Activated CD4-positive, CD25-positive, alpha-beta regulatory T cell (primary cell): ENCODE measurements around the gene CXCL3.
"Not testable (repeated sequence)": the region's sequence is repeated elsewhere in the genome, so short reads cannot be mapped to it uniquely, and the experiment has no call there.

Experiments
- DNase-seq, 4 experiments: peaks; one replicate each; lab custom pipeline; 2025; lab: John Stamatoyannopoulos, UW

The CXCL3 gene

GRCh38 chr4:74038425-74039314 lies at the start of gene CXCL3:
TSS of gene CXCL3 (minus strand) at chr4:74038689. CDS start at chr4:74038611, 78 bp downstream.
- no peak for DNase-seq

- DNase-seq = no peak
Observed at GRCh38 chr4:74087481-74087880, 49.0 kb upstream of the CXCL3 start.

GRCh38 chr4:74085669-74086068 lies 47.2 kb upstream of the CXCL3 start:
- DNase-seq = no peak

GRCh38 chr4:74084984-74085383 lies 46.5 kb upstream of the CXCL3 start:
- no peak for DNase-seq

- DNase-seq = no peak
Observed at GRCh38 chr4:74083546-74083945, 45.1 kb upstream of the CXCL3 start.

- no peak for DNase-seq
Observed at GRCh38 chr4:74081035-74081434, 42.5 kb upstream of the CXCL3 start.

GRCh38 chr4:74080351-74080750 lies 41.9 kb upstream of the CXCL3 start:
- DNase-seq = not testable (repeated sequence)

GRCh38 chr4:74079024-74079423 lies 40.5 kb upstream of the CXCL3 start:
- not testable (repeated sequence) for DNase-seq

GRCh38 chr4:74073358-74073757 lies 34.9 kb upstream of the CXCL3 start:
- no peak for DNase-seq

- no peak for DNase-seq
Observed at GRCh38 chr4:74072739-74073138, 34.2 kb upstream of the CXCL3 start.

- no peak for DNase-seq
Observed at GRCh38 chr4:74067586-74067985, 29.1 kb upstream of the CXCL3 start.

- DNase-seq = no peak
Observed at GRCh38 chr4:74066232-74066631, 27.7 kb upstream of the CXCL3 start.

GRCh38 chr4:74065115-74065642 lies 26.7 kb upstream of the CXCL3 start:
- no peak for DNase-seq

GRCh38 chr4:74063859-74064258 lies 25.4 kb upstream of the CXCL3 start:
- DNase-seq = no peak

- no peak for DNase-seq
Observed at GRCh38 chr4:74062953-74063352, 24.5 kb upstream of the CXCL3 start.

- no peak for DNase-seq
Observed at GRCh38 chr4:74061430-74061829, 22.9 kb upstream of the CXCL3 start.

- DNase-seq = no peak
Observed at GRCh38 chr4:74059161-74059829, 20.8 kb upstream of the CXCL3 start.

- no peak for DNase-seq
Observed at GRCh38 chr4:74058048-74058651, 19.7 kb upstream of the CXCL3 start.

- DNase-seq = no peak
Observed at GRCh38 chr4:74057588-74057987, 19.1 kb upstream of the CXCL3 start.

- no peak for DNase-seq
Observed at GRCh38 chr4:74056858-74057562, 18.5 kb upstream of the CXCL3 start.

- DNase-seq = no peak
Observed at GRCh38 chr4:74056114-74056857, 17.8 kb upstream of the CXCL3 start.
